ENCODE data around the gene MN1.

DNA sequence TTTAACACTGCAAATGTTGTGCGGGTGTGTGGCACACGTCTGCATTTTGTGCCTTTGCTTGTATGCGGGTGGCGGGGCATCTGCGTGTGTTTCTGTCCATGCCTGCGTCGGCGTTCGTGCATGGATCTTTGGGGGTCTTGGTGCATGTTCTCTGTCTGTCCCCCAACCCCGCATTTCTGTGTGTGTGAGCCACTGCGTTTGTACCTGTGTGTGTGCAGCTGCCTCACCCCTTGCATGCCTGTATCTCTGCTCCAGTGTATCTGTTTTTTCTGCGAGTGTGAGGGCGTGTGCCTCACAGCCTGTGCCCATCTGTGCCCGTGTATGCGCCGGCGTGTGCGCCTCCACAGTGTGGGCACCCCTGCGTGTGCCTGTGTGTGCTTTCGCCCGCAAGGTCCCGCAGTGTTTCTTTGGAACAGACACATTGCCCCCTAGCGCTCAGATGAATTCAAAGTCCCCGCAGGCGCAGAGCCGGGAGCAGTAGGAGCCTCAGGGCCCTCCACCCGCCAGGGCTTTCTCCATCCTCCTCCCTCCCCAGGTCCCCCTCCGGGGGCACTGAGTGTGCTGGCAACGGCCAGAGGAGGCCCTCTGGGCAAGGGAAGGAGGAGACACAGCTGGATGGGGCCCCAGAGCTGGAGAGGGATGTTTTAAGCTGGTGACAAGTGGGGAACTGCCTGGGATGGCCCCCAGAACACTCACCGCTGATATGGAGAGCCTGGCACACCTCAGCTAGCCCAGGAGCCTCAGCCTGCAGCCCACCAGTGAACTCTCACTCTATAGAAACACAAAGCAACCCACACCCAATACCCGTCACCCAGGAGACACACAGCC lies 3.1 kb upstream of the MN1 start:
- no peak for TF ChIP-seq POLR2A (IDR thresholded peaks at IDR 0.05)
- TF ChIP-seq, protein P1, sequence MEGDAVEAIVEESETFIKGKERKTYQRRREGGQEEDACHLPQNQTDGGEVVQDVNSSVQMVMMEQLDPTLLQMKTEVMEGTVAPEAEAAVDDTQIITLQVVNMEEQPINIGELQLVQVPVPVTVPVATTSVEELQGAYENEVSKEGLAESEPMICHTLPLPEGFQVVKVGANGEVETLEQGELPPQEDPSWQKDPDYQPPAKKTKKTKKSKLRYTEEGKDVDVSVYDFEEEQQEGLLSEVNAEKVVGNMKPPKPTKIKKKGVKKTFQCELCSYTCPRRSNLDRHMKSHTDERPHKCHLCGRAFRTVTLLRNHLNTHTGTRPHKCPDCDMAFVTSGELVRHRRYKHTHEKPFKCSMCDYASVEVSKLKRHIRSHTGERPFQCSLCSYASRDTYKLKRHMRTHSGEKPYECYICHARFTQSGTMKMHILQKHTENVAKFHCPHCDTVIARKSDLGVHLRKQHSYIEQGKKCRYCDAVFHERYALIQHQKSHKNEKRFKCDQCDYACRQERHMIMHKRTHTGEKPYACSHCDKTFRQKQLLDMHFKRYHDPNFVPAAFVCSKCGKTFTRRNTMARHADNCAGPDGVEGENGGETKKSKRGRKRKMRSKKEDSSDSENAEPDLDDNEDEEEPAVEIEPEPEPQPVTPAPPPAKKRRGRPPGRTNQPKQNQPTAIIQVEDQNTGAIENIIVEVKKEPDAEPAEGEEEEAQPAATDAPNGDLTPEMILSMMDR (IDR thresholded peaks at IDR 0.05), result peak; percentile 50 to 71 (median 67)
